ENCODE results near the gene RAB1A.

GRCh38 chr2:65175894-65176530, 46.1 kb upstream of the RAB1A start:
- TF ChIP-seq CTCF (IDR thresholded peaks at IDR 0.05; ENCODE audit: insufficient read depth, low read depth, low read length) (no peak), EZH2 (IDR thresholded peaks at IDR 0.05; ENCODE audit: insufficient read depth, low read length) (no peak)

Data from astrocyte (in vitro differentiated cells and primary cell).